HepG2 (cell line): Measurements from ENCODE around the gene NIFK. TPM values are rescaled to one million over a fixed set of nuclear protein-coding genes. Genes with fewer than 3 reads are reported as not detected.

Experiments
- JUND ChIP-seq: sonication (generic); formaldehyde crosslinking; IDR thresholded peaks from 2 replicates; pipeline ENCODE4 v1.8.0; 2022; ENCODE audit warnings: mild to moderate bottlenecking, missing genetic modification reagents
- MAFG ChIP-seq: sonication (generic); formaldehyde crosslinking; IDR thresholded peaks from 2 replicates; pipeline ENCODE4 v1.5.1; 2020; ENCODE audit warnings: mild to moderate bottlenecking, missing genetic modification reagents
- NCOA1 ChIP-seq: sonication (generic); formaldehyde crosslinking; IDR thresholded peaks from 2 replicates; pipeline ENCODE4 v1.9.0; 2021; ENCODE audit warnings: missing genetic modification reagents
- NFIB ChIP-seq: sonication (generic); formaldehyde crosslinking; IDR thresholded peaks from 2 replicates; pipeline ENCODE4 v1.9.0; 2021; ENCODE audit warnings: missing genetic modification reagents, mild to moderate bottlenecking, borderline replicate concordance
- NFRKB ChIP-seq: fragments of 450-650 bp; IDR thresholded peaks from 2 replicates; pipeline ENCODE4 v1.6.1; 2017
- SMAD9 ChIP-seq: sonication (generic); formaldehyde crosslinking; IDR thresholded peaks from 2 replicates; pipeline ENCODE4 v1.5.1; 2020; ENCODE audit warnings: mild to moderate bottlenecking, missing genetic modification reagents
- SRF ChIP-seq: IDR thresholded peaks from 2 replicates; pipeline ENCODE4 v1.6.1; 2011; ENCODE audit warnings: mild to moderate bottlenecking, low read depth, low read length, moderate library complexity
- SRSF9 ChIP-seq: fragments of 200-400 bp; formaldehyde crosslinking; IDR thresholded peaks from 2 replicates; pipeline ENCODE4 v1.6.1; 2018; ENCODE audit warnings: borderline replicate concordance, mild to moderate bottlenecking, low read depth, low read length; ENCODE audit not compliant: insufficient read depth, poor library complexity, severe bottlenecking
- TBL1XR1 ChIP-seq: fragments of 150-350 bp; IDR thresholded peaks from 2 replicates; pipeline ENCODE4 v1.6.1; 2014; ENCODE audit warnings: borderline replicate concordance, low read length; ENCODE audit not compliant: partially characterized antibody
- ZNF30 ChIP-seq: sonication (generic); formaldehyde crosslinking; IDR thresholded peaks from 2 replicates; pipeline ENCODE4 v1.5.0; 2020; ENCODE audit warnings: mild to moderate bottlenecking, missing genetic modification reagents
- ZNF430 ChIP-seq: sonication (generic); formaldehyde crosslinking; IDR thresholded peaks from 2 replicates; pipeline ENCODE4 v1.9.0; 2021; ENCODE audit warnings: mild to moderate bottlenecking, missing genetic modification reagents
- ZNF441 ChIP-seq: sonication (generic); formaldehyde crosslinking; IDR thresholded peaks from 2 replicates; pipeline ENCODE4 v1.7.0; 2021; ENCODE audit warnings: missing genetic modification reagents, borderline replicate concordance
- ZNF563 ChIP-seq: sonication (generic); formaldehyde crosslinking; IDR thresholded peaks from 2 replicates; pipeline ENCODE4 v1.8.0; 2022; ENCODE audit warnings: mild to moderate bottlenecking, moderate library complexity, missing genetic modification reagents
- polyA plus RNA-seq, 8 experiments: library from polyadenylated mRNA; depleted of rRNA in 3 of 8; stranded (reverse) in 7 of 8; unstranded in 1 of 8; fragments of >200 nt; fragmentation: Illumina TruSeq in 4 of 8; extraction: Trizol in 4 of 8; gene quantifications; 2 replicates each; pipeline versions ENCODE4 v1.2.1 to v1.2.3, GENCODE V29; 2011 to 2016; ENCODE audit warnings: low read depth in 4 of 8, missing spikeins in 1 of 8, mixed read lengths in 1 of 8; ENCODE audit not compliant: insufficient read depth in 1 of 8
- total RNA-seq, 5 experiments: library from RNA; depleted of rRNA; stranded (reverse); fragments of >200 nt; fragmentation: Illumina TruSeq; extraction: Trizol; gene quantifications; 2 replicates each; pipeline ENCODE4 v1.2.3, GENCODE V29; 2016; ENCODE audit warnings: low read depth in 1 of 5
- TF ChIP-seq, protein P1 (sequence below): sonication (generic); formaldehyde crosslinking; IDR thresholded peaks from 2 replicates; pipeline ENCODE4 v1.8.0; 2022; ENCODE audit warnings: low read depth, missing genetic modification reagents
- TF ChIP-seq, protein P2 (sequence below): sonication (generic); formaldehyde crosslinking; IDR thresholded peaks from 2 replicates; pipeline ENCODE4 v1.4.0; 2020; ENCODE audit warnings: missing genetic modification reagents
- TF ChIP-seq, protein P3 (sequence below): sonication (generic); formaldehyde crosslinking; conservative IDR thresholded peaks from 2 replicates; pipeline ENCODE4 v1.4.0; 2020; ENCODE audit warnings: mild to moderate bottlenecking, missing genetic modification reagents, moderate library complexity
- TF ChIP-seq, protein P4 (sequence below): sonication (generic); formaldehyde crosslinking; IDR thresholded peaks from 2 replicates; pipeline ENCODE4 v1.9.0; 2021; ENCODE audit warnings: missing genetic modification reagents, mild to moderate bottlenecking, borderline replicate concordance
- TF ChIP-seq, protein P5 (sequence below): sonication (generic); formaldehyde crosslinking; IDR thresholded peaks from 2 replicates; pipeline ENCODE4 v1.8.0; 2022; ENCODE audit warnings: missing genetic modification reagents, mild to moderate bottlenecking, moderate library complexity, borderline replicate concordance

The NIFK gene
- total and polyA plus RNA-seq, 2 of the 13 experiments (the other 11 are each of a cell fraction or from before 2014, with no cell fraction given): 19.6 to 105 TPM

DNA sequence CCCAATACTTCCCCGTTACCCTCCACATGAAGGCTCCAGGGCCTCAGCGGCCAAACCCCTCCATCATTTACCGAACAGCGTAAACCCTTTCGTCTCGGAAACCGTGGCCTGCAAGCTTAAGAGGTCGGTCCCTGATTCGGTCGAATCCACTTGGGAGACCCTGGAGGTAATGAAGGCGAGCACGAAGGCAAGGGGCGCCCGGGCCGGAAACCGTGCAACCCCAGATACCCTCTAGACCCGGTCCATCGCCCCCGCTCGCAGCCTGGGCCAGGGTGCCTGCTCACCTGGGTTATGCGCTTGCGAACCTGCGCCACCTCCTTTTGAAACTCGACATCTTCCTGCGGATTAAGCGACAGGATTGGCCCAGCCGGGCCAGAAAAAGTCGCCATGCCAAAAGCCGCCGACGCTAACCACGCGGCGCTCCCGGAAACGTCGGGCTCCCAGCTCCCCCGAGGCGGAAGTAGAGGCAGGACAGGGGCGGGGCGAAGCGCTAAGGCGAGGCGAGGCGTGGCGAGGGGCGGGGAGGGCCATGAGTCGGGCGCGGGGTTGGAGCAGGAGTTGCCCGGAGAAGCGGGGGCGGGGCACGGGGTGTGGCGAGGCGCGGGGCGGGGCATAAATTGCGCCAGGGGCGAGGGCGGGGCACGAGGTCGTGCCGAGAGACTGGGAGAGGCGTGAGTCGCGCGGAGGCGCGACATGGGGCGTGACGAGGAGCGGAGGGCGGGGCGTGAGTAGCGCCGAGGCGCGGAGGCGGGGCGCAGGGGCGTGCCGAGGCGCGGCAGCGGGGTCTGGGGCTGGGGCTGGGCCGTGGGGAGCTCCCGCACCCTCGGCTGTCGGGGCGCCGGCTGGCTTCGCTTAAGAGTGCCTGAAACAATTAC is at the start of gene NIFK (continued):
- TF ChIP-seq, protein P1, sequence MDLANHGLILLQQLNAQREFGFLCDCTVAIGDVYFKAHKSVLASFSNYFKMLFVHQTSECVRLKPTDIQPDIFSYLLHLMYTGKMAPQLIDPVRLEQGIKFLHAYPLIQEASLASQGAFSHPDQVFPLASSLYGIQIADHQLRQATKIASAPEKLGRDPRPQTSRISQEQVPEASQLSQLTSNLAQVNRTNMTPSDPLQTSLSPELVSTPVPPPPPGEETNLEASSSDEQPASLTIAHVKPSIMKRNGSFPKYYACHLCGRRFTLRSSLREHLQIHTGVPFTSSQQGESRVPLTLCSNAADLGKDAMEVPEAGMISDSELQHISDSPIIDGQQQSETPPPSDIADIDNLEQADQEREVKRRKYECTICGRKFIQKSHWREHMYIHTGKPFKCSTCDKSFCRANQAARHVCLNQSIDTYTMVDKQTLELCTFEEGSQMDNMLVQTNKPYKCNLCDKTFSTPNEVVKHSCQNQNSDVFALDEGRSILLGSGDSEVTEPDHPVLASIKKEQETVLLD: peak; percentile 42; the same call in 1 of the 2 replicates
- TF ChIP-seq ZNF563 (CRISPR knock-in tag) (peak; percentile 46; the same call in 1 of the 2 replicates), JUND (CRISPR knock-in tag) (no peak), MAFG (CRISPR knock-in tag) (no peak), SRSF9 (no peak), TBL1XR1 (no peak), ZNF441 (peak; percentile 78), ZNF430 (CRISPR knock-in tag) (peak; percentile 66; the same call in 1 of the 2 replicates), NCOA1 (CRISPR knock-in tag) (no peak), NFRKB (no peak), NFIB (CRISPR knock-in tag) (no peak), SRF (no peak), SMAD9 (CRISPR knock-in tag) (no peak), ZNF30 (CRISPR knock-in tag) (no peak)
- TF ChIP-seq, protein P2, sequence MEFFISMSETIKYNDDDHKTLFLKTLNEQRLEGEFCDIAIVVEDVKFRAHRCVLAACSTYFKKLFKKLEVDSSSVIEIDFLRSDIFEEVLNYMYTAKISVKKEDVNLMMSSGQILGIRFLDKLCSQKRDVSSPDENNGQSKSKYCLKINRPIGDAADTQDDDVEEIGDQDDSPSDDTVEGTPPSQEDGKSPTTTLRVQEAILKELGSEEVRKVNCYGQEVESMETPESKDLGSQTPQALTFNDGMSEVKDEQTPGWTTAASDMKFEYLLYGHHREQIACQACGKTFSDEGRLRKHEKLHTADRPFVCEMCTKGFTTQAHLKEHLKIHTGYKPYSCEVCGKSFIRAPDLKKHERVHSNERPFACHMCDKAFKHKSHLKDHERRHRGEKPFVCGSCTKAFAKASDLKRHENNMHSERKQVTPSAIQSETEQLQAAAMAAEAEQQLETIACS (CRISPR knock-in tag): no peak; the same call in none of the 2 replicates
- TF ChIP-seq, protein P3, sequence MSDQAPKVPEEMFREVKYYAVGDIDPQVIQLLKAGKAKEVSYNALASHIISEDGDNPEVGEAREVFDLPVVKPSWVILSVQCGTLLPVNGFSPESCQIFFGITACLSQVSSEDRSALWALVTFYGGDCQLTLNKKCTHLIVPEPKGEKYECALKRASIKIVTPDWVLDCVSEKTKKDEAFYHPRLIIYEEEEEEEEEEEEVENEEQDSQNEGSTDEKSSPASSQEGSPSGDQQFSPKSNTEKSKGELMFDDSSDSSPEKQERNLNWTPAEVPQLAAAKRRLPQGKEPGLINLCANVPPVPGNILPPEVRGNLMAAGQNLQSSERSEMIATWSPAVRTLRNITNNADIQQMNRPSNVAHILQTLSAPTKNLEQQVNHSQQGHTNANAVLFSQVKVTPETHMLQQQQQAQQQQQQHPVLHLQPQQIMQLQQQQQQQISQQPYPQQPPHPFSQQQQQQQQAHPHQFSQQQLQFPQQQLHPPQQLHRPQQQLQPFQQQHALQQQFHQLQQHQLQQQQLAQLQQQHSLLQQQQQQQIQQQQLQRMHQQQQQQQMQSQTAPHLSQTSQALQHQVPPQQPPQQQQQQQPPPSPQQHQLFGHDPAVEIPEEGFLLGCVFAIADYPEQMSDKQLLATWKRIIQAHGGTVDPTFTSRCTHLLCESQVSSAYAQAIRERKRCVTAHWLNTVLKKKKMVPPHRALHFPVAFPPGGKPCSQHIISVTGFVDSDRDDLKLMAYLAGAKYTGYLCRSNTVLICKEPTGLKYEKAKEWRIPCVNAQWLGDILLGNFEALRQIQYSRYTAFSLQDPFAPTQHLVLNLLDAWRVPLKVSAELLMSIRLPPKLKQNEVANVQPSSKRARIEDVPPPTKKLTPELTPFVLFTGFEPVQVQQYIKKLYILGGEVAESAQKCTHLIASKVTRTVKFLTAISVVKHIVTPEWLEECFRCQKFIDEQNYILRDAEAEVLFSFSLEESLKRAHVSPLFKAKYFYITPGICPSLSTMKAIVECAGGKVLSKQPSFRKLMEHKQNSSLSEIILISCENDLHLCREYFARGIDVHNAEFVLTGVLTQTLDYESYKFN: peak; percentile 53
- TF ChIP-seq, protein P4, sequence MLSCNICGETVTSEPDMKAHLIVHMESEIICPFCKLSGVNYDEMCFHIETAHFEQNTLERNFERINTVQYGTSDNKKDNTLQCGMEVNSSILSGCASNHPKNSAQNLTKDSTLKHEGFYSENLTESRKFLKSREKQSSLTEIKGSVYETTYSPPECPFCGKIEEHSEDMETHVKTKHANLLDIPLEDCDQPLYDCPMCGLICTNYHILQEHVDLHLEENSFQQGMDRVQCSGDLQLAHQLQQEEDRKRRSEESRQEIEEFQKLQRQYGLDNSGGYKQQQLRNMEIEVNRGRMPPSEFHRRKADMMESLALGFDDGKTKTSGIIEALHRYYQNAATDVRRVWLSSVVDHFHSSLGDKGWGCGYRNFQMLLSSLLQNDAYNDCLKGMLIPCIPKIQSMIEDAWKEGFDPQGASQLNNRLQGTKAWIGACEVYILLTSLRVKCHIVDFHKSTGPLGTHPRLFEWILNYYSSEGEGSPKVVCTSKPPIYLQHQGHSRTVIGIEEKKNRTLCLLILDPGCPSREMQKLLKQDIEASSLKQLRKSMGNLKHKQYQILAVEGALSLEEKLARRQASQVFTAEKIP (CRISPR knock-in tag): no peak
- TF ChIP-seq, protein P5, sequence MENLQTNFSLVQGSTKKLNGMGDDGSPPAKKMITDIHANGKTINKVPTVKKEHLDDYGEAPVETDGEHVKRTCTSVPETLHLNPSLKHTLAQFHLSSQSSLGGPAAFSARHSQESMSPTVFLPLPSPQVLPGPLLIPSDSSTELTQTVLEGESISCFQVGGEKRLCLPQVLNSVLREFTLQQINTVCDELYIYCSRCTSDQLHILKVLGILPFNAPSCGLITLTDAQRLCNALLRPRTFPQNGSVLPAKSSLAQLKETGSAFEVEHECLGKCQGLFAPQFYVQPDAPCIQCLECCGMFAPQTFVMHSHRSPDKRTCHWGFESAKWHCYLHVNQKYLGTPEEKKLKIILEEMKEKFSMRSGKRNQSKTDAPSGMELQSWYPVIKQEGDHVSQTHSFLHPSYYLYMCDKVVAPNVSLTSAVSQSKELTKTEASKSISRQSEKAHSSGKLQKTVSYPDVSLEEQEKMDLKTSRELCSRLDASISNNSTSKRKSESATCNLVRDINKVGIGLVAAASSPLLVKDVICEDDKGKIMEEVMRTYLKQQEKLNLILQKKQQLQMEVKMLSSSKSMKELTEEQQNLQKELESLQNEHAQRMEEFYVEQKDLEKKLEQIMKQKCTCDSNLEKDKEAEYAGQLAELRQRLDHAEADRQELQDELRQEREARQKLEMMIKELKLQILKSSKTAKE (CRISPR knock-in tag): peak; percentile 33; the same call in 1 of the 2 replicates
